Occipital lobe (tissue), 2 donors: ENCODE data around the gene BRD3. TPM values are rescaled to one million over a fixed set of nuclear protein-coding genes. Genes with fewer than 3 reads are reported as not detected.

Experiments used
- DNase-seq: peaks from one replicate; lab custom pipeline; 2025; lab: John Stamatoyannopoulos, UW
- total RNA-seq: library from RNA; depleted of rRNA; stranded (reverse); fragments of >200 nt; gene quantifications from one replicate; pipeline ENCODE4 v1.2.3, GENCODE V29; 2014

BRD3 gene
- total RNA-seq, 1 donor from 2014 or later = 27.6 TPM

DNA sequence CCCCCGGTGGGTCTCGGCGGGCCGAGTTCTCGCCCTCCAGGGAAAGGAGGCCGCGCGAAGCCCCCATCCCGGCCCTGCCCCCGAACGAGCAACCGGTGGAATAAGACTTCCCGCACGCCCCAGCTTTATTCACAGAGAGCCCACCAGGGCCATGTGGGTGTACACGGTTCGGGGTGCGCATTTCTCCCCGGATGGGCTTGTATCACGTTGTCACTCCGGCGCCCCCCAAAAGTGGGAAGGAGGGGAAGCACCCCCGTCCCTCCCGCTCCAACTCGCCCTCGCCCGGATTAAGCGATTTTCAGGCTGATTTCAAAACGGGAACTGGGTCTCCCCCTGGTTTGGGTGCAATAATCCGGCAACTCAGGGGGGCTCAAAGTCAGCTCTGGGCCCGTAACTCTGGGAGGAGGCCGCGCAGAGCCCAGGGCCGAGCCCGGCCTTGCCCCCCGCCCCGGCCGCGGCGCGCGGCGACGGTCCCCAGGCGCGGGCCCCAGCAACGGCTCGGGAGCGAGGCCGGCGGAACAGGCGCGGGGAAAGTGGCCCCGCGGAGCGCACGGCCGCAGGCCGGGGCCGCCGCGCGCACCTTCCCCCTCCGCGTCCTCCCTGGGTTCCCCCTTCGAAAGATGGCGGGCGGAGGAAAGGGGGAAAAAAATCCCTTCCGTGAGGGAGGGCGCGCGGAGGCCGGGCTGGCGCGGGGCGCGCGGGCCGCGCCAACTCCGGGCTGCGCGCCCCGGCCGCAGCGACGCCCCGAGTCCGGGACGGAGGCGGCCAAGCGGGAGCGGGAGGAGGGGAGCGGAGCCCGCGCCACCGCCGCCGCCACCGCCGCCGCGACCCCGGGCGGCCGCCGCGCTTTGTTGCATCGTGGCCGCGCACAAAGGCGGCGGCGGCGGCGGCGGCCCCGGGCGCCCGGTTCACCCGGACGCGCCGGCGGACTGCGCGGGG, 644 bp downstream of the BRD3 start:
- DNase-seq = no peak

DNA sequence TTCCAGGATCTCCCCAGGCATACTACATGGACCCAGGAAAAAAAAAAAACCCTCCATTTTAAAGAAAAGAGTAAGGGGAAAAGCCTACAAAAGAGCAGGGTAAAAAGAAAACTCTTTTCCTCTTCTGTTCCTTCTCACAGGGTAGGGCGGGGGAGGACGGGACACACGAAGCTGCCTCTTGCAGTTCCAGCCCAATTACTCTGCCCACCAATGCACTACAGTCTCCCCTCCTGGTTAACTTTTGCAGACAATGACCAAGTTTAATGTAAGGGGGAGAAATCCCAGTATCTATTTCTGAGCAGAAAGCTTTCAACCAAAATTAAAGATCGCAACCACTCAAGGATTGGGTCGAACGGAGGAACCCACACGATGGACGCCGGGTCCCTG, 1.3 kb downstream of the BRD3 start:
- DNase-seq = no peak

DNA sequence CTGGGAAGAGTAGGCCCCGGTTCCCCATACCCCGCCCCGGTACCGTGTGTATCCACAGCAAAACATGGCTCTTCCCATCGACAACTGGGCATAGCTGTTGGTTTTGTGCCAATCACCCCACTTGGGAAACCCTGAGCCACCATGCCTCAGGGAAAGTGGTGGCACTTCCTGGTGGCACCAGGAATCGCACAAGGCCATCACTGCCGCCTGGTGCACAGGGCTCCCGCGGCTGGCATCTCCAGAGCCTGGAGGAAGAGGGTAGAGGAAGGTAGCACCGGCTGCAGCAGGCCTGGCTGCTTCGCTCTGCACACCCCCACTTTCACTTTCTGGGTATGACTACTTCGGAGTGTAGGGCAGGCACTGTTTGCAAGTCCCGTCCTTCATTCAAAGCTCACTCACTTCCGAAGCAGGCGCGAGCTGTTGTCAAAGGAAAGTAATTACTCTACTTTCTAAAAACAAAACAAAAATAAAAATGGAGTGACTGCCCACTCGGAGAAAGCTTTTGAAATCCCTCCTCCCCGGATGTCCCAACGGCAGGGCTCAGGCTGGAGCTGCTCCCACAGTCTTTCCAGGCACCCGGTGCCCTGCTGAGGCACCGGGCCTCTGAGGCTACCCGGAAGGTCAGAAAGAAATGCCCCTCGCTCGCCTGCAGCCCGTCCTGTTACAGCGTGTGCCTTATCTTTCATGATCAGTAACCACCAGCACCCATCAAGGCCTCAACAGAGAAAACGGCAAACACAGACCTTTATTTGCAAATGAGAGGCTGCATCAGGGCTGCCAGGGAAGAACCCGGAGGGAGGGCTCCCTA, 2.0 kb downstream of the BRD3 start:
- DNase-seq = no peak

DNA sequence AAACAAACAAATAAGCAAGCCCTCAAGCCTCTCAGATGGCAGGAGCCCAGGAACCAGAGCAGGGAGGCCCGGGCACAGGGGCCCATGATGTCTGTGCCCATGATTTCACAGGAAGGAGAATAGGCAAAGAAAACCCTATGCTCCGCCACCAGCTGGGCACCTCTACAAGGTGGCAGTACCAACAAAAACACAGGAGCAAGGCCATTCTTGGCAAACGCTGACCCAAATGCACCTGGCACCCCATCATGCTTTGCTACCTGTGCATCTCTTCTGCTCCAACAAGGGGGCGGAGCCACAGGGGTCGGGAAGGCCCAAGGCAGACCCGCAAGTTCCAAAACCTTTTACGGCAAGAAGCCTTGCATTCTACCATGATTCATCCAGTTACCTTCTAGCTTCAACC, 3.1 kb downstream of the BRD3 start:
- no peak for DNase-seq

DNA sequence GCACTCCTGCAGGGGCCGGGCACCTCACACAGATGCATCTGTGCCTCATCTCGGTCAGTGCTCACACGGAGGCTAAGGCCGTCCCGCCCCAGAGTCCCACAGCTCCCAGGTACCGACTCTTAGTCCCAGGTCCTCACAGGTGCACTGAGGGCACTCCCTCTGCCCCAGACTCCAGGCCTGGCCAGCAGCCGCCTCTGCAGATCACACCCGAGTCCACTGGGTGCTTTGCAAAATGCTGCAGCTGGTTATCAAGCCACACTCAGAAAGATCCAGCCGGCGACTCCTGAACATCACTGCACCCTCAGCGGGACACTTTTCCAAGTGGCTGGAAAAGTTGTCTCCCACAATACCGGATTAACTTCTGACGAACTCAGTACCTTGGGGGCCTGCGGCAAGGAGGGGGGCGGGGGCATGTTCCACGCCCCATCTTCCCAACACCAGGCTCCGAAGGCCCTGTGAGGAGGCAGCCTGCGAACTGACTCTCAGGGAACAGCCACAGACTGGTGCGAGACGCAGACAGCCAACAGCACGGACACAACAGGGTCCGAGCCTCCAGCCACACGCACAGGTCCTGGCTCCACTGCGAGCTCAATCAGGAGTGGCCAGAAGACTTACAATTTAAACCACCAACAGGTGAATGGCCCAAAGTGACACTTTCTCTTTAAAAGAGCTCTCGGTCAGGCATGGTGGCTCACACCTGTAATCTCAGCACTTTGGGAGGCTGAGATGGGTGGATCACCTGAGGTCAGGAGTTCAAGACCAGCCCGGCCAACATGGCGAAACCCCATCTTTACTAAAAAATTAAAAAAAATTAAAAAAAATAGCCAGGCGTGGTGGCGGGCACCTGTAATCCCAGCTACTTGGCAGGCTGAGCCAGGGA, 4.0 kb downstream of the BRD3 start:
- no peak for DNase-seq

DNA sequence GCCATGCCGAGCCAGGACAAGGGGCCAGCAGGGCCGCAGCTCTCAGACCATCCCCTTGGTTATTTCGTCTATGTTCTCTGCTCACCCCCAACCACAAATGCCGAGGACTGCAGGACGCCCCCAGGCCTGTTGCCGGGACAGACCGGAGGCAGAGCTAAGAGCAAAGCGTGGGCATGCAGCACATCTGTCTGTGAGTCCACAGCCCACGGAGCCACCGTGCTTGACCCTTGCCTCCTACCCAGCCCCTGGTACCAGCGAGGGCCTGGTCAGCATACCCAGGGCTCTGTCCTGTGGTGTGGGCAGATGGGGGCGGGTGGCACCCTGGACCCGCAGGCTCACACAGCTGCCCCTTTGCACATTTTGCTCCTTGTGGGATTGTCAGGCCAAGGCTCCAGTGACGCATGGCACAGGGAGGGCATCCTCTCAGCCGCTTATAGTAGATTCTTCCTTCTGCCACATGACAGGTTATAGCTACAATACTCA, 4.7 kb downstream of the BRD3 start:
- DNase-seq = no peak

DNA sequence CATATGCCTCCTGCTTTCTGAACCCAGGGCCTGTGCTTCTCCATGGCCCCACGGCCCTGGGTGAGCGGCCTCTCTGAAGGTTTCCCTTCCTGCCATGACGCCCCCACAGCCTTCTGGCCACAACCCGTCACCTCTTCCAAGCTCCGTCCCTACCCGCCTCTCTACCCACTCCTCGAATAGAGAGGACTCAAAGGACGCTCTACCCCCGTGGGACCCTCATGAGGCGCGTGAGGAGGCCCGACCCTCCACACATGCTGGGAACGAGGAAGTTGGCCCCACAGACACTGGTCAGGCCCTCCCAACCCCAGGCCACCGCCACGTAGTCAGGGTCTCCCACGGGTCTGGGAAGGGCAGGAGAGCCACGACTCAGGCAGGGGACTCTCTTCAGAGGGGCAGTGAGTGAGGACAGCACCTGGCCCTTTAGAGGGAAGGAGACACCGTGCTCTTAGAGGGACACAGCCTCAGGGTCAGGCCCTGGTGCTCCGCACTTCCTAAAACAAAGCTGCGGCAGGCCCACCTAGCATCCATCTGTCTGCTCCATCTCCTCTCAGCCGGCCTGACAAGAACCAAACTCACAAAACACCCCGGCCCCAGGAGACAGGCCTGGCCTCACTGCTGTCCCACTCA, 5.3 kb downstream of the BRD3 start:
- DNase-seq = no peak

DNA sequence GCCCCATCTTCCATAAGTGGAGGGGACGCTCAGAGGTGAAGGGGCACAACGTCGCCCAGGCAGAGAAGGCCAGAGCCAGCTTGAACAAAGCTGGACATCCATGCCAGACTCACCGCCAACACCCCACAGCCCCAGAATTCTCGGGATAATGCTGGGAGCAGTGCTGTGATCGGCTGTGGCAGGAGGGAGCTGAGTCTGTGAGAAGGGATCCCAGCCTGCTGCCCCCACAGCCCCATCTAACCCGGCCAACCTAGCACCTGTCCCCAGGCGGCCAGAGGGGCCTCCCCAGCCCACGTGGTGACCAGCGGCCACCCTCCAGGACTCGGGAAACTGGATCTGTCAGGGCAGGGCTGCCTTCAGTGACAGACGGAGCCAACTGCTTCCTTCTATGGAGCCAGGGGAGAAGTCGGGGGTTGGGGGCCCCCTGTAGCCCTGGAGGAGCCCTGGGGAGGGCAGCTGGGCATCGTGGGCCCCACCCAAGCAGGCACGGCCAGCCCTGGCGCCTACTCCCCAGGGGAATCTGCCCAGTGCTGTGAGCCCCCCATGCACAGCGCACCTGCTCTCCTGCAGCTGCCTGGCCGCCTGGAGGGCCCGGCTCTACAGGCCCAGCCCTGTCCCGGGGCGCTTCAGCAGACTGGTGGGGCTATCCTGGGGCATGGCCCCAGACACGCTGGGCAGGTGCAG, 6.0 kb downstream of the BRD3 start:
- DNase-seq = no peak

DNA sequence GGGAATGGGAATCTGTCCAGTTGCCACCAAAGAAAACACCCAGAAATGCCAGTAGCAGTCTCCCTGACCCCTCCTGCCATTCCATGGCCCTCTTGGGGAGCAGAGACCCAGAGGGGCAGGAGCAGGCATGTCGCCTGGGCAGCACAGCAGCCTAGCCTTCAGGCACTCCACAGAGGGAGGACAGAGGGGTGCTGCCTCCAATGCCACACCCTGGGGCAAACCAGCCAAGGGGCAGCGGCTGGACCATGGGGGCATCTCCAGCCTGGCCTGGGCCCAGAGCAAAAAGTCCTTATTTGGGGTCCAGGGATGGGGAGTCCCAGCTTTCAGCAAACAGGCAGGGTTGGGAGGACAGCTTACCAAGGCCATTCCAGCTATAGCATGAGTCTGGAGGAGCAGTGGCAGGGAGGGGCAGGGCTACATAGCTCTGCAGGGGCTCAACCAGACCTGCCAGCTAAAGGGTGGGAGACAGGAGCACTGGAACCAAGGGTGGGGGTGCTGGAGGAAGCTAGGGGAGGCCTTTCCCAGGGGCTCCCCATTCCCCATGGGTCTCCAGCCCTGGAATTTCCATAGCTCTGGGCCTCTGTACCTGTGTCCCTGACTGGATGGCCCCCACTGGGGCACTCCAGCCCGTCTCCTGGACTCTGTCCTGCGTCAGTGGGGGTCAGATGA, 6.7 kb downstream of the BRD3 start:
- no peak for DNase-seq

DNA sequence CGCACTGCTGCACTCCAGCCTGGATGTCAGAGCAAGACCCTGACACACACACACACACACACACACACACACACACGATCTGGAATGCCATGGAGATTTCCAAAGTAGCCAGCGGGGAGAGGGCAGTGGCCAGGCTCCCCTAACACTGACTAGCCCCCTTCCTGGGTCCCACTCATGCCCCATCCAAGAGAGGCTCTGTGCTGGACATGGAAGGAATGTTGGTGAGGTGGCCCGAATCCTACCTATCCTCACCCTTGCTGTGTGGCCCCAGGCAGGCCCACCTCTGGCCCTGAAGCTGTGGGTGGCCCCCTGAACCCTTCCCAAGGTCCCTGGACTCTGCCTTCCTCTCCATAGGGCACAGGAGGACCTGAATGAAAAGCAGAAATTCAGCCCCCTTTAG, 7.3 kb downstream of the BRD3 start:
- DNase-seq = no peak

DNA sequence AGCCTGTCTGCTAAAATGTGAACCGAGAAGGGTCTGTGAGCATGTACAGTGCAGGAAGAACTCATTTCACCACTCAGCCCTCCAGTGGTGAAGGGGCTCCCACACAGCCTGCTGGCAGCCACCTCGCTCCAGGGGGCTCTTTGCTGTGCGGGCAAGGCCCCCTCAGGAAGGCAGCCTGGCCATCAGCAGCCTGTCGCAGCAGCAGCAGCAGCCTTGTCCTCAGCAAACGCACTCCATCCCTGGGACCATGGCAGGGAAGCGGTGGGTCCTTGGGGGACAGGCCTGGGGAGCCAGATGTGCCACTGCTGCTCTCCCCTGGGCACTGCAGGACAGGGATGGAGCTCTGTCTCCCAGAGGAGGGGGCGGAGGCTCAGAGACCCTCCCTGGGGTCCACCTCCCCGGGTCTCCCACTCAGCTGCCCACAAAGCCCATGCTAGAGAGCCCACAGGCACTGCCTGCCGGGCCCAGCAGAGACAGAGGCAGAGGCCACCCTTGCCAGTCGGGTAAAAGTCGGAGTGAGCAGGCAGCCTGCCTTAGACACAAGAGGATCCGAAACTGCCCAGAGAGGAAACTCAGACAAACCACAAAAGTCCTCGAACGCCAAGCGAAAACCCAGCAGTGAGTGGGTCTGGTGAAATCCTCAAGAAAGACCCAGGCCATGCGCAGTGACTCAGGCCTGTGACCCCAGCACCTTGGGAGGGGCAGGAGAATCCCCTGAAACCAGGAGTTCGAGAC, 8.0 kb downstream of the BRD3 start:
- DNase-seq = no peak

DNA sequence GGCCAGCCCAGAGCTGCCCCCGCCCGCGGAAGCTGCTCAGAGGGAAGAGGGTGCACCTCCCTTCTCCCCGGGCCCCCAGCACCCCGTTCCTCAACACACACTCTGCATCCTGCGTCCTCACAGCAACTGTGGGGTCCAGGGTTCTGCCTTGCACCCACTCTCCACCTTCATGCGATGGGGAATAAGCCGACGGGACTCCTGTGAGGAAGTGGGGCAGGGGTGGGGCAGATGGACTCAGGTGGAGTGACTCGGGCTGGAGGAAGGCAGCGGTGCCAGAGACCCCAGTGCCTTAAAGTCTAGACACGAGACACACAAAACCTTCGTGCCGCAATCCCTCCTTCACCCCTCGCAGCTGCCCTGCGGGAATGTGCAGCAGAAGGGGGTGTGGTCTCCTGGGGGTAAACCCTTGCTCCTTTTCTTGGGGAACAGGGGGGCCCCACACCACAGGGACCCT, 8.6 kb downstream of the BRD3 start:
- no peak for DNase-seq

DNA sequence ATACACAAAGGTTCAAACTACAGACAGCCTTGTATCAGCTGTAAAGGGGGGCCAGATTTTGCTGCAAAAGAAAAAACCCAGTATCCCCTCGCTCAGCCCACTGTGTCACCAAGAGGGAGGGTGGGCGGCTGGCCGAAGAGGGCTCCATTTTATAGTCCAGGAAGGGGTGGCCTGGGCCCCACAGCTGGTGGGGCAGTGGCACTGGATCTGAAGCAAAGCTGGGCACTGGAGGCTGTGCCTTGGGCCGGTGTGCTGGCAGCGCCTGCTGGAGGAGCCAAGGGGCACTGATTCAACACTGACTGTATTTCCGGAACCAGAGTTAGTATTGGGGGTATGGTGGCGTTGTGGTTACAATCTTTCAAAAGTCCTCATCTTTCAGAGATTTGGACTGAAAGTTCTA, 9.1 kb downstream of the BRD3 start:
- DNase-seq = no peak

DNA sequence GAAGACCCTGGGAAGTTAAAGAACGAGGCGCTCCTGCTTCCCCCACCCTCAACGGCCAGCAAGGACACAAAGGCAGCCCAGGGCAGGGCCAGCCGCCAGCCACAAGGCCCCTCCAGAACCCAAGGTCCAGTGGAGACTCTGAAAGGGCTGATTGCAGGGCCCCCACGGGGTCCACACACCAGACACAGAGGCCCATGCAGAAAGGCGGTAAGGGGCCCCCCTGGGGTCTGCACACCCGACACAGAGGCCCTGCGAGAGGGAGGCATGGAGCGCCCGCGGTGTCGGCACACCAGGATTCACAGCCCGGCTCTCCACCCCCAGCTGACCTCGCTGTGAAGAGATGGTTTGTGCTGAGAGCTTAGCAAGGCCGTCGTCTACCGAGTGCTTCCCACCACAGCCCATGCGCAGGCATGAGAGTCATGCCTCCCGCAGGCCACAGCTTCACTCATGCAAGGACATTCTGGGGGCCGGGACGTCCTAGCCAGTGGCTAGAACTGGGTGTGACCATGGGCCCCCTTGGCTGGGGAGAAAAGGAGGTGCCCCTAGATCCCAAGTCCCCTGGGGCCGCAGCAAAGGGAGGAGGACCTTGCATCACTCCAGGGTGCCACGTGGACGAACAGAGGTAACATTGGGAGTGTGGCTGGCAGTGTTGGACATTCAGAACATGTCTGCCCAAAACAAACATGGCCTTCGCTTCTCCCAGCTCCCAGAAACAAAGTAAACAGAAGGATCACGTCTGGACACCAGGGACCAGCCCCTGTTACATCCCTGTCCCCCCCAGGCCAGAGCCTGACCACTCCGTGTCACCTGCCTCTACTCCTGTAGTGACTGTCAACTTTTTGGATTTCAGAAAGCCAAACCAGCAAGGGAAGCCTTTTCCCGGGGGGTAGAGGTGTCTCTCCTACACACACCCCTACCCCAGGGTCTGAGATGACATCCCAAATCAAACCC, 9.8 kb downstream of the BRD3 start:
- no peak for DNase-seq

DNA sequence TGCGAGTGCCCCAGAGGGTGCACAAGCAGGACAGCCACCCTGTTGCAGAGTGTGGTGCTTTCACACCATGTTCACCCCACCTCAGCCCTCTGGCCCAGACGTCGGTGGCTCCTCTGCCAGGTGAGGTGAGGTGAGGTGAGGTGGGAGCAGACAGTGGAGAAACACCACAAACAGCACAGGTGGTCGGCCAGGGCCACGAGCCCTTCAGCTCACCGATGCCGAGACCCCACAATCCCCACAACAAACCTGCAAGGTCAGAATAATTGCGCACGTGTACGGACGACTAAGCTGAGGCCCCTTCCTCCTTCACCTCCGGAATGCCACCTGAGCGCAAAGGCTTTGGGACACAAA, 10.5 kb downstream of the BRD3 start:
- no peak for DNase-seq

DNA sequence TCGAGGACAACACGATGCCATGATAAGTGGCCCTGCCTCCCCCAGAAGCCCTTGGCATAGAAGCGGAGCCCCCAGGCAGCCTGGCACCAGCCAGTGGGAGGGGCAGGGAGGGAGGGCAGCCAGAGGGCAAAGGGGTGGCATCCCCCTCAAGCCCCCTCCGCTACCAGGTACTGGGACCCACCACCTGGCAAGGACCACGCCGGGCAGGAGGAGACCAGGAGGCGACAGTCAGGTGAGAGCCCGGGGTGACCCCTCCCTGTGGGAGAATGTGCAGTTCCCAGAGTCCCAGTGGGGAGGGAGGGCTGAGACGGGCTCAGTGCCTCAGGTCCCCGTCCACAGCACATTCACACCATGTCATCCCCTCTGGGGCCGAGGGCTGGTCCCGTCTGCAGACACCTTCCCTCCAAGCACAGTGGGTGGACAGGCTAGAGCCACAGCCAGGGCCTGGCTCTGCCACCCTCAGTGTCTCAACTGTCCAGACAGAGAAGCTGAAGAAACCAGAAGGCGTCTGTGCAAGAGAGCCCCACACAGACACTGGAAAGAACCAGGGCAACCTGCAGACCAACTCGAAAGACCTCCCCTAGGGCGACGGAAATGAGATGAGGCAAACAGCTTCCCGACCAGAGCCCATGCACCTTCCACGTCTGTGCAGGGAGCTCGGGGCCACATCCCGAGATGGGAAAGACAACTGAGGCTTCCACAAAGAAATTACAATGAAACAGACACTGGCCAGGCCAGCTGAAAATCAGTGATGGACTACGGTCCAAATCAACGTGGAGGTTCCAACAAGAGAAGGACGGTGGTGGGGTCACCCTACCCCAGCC, 11.1 kb downstream of the BRD3 start:
- no peak for DNase-seq

DNA sequence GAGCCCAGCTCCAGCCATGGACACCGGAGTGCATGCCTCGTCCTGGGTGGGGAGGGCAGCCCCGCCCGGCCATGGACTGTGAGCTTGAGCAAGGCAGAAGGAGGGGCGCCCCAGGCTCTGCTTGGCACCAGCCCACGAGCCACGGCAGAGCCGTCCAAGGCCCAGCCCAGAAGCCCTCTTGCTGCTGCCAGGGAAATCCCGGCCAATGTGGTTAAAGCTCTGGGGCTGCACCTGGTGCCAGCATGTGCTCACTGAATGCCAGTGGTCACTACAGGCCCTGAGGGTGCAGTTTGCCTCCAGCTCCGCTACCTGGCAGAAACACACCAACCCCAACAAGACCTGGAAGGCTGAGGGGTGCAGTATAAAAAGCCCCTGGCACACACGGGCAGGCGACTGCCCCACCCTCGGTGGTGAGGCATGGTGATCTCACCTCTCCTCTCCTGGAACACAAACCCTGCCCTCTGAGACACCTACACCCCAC, 11.8 kb downstream of the BRD3 start:
- peak; percentile 47 for DNase-seq
